ENCODE data around the gene KIF20A.

DNA sequence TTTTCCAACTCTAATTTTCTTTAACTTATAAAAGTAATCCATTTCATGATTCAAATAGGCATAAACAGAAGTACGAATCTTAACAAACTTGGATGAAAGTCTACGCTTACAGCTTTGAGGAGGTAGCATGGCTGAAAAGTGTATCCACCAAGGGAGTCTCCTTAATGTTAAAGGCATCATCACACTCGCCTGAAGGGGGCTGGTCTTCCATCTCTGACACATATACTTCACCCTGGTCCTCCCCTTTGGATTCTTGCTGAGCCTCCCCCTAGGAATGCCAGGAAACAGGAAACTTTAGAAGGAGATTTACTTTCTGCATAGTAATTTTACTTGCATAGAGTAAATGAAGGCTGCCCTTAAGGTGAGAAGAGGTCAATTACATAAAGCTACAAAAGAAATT, 29.4 kb upstream of the KIF20A start:
- TF ChIP-seq, protein P1, sequence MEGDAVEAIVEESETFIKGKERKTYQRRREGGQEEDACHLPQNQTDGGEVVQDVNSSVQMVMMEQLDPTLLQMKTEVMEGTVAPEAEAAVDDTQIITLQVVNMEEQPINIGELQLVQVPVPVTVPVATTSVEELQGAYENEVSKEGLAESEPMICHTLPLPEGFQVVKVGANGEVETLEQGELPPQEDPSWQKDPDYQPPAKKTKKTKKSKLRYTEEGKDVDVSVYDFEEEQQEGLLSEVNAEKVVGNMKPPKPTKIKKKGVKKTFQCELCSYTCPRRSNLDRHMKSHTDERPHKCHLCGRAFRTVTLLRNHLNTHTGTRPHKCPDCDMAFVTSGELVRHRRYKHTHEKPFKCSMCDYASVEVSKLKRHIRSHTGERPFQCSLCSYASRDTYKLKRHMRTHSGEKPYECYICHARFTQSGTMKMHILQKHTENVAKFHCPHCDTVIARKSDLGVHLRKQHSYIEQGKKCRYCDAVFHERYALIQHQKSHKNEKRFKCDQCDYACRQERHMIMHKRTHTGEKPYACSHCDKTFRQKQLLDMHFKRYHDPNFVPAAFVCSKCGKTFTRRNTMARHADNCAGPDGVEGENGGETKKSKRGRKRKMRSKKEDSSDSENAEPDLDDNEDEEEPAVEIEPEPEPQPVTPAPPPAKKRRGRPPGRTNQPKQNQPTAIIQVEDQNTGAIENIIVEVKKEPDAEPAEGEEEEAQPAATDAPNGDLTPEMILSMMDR (IDR thresholded peaks at IDR 0.05): no peak
- no peak for TF ChIP-seq POLR2A (IDR thresholded peaks at IDR 0.05)

All from tibial nerve (tissue), 3 donors.